Measurements from ENCODE around the gene SDR42E1. TPM values are rescaled to one million over a fixed set of nuclear protein-coding genes. Genes with fewer than 3 reads are reported as not detected.

The SDR42E1 gene
- total and polyA plus RNA-seq, 2 donors (not counting 3 experiments of a cell fraction or from before 2014, with no cell fraction given) = 0.08 TPM; not detected in 1

- intact Hi-C loops (cut with micrococcal nuclease) = no loop called here
- ChIA-PET CTCF (interaction anchor here (1.2 to 1.3 kb wide), 2 partner anchors 10 to 34 kb away, joined by 3 to 4 read pairs; no protein-coding TSS in a partner anchor), POLR2A (no interaction called here)
- H3K9me1 ChIP-seq (replicated peaks; ENCODE audit: control insufficient read depth, extremely low read depth, insufficient read depth, low read length) = no peaks in the 10 kb centered on the region
- H3K27me3 ChIP-seq (ENCODE audit: control insufficient read depth in 2 of 2, insufficient read depth in 2 of 2, low read length in 2 of 2) = peaks cover 18 to 24% of the 10 kb centered on the region in 2 experiments
- no TSS peak for BruUV-seq (replicated peaks)
- H3K9me3 ChIP-seq (replicated peaks; ENCODE audit: control insufficient read depth, insufficient read depth, low read length) = no peaks in the 10 kb centered on the region
- no peak overlapping the region for H3K9ac ChIP-seq (replicated peaks; ENCODE audit: extremely low read depth, insufficient read depth, low read length)
- H3K4me1 ChIP-seq (ENCODE audit: control insufficient read depth, extremely low read depth, insufficient read depth, low read length) = no peaks in the 10 kb centered on the region
- FAIRE-seq (no peak), DNase-seq (ENCODE audit: low read depth, low spot score) (no peak)
- no peak overlapping the region for H3K4me3 ChIP-seq (replicated peaks in 1 of 3; ENCODE audit: insufficient read depth in 1 of 3, low read depth in 1 of 3, low read length in 3 of 3)
- TF ChIP-seq MAX (IDR thresholded peaks at IDR 0.05; ENCODE audit: insufficient read depth, insufficient read length) (no peak), CTCF (IDR thresholded peaks at IDR 0.05; ENCODE audit: extremely low read depth in 1 of 2, insufficient read depth in 1 of 2, low read depth in 1 of 2, low read length in 2 of 2) (no peak)
- H3K4me2 ChIP-seq (ENCODE audit: insufficient read depth, low read length) = no peak overlapping the region
- dilution Hi-C loops (cut with MboI; ENCODE audit: extremely low pct_ligation_motif_present, low sequenced_read_pairs) = no loop called here
- no peak overlapping the region for H2AFZ ChIP-seq (ENCODE audit: low read depth, low read length)
- H3K27ac ChIP-seq (ENCODE audit: insufficient read depth, low read depth, low read length) = no peak overlapping the region
- no peaks in the 10 kb centered on the region for H4K20me1 ChIP-seq (replicated peaks; ENCODE audit: control insufficient read depth, extremely low read depth, insufficient read depth, low read length)
- H3K36me3 ChIP-seq (ENCODE audit: control insufficient read depth in 2 of 2, extremely low read depth in 1 of 2, insufficient read depth in 2 of 2, low read length in 2 of 2) = no peaks in the 10 kb centered on the region
- no peaks in the 10 kb centered on the region for H3K79me2 ChIP-seq (ENCODE audit: control insufficient read depth, insufficient read depth, low read length)
These were observed 39.7 kb upstream of the SDR42E1 start for GRCh38 chr16:82050909-82051357.

GRCh38 chr16:82050506-82050905 lies 39.2 kb upstream of the SDR42E1 start:
- DNase-seq (ENCODE audit: low read depth, low spot score) (no peak), FAIRE-seq (no peak)
- no peak for TF ChIP-seq EZH2 (IDR thresholded peaks at IDR 0.05; ENCODE audit: borderline replicate concordance, low read depth, low read length, severe bottlenecking)
- no peak for TF ChIP-seq CTCF (IDR thresholded peaks at IDR 0.05; ENCODE audit: extremely low read depth in 1 of 2, insufficient read depth in 1 of 2, low read depth in 1 of 2, low read length in 2 of 2)
- TF ChIP-seq MAX (IDR thresholded peaks at IDR 0.05; ENCODE audit: insufficient read depth, insufficient read length) = no peak
- TF ChIP-seq GATA2 (IDR thresholded peaks at IDR 0.05; ENCODE audit: insufficient read depth, insufficient read length, low read depth, low read length) = no peak
- no peak for TF ChIP-seq POLR2AphosphoS5 (IDR thresholded peaks at IDR 0.05; ENCODE audit: insufficient read depth, low read depth, low read length)
- no peak for TF ChIP-seq JUN (IDR thresholded peaks at IDR 0.05; ENCODE audit: borderline replicate concordance, insufficient read depth, insufficient read length, low read depth)
- no peak for TF ChIP-seq POLR2A (IDR thresholded peaks at IDR 0.05; ENCODE audit: low read depth, low read length)
- no peak for TF ChIP-seq MYC (IDR thresholded peaks at IDR 0.05; ENCODE audit: low read depth, low read length)
- no peak for TF ChIP-seq FOS (IDR thresholded peaks at IDR 0.05; ENCODE audit: borderline replicate concordance, insufficient read depth, low read length)
- H3K9me1 ChIP-seq (replicated peaks; ENCODE audit: control insufficient read depth, extremely low read depth, insufficient read depth, low read length) = no peaks in the 10 kb centered on the region
- dilution Hi-C loops (cut with MboI; ENCODE audit: extremely low pct_ligation_motif_present, low sequenced_read_pairs) = no loop called here
- BruUV-seq (replicated peaks) = no TSS peak
- no peak overlapping the region for H3K4me2 ChIP-seq (ENCODE audit: insufficient read depth, low read length)
- H3K9me3 ChIP-seq (replicated peaks; ENCODE audit: control insufficient read depth, insufficient read depth, low read length) = no peaks in the 10 kb centered on the region
- peaks cover 14 to 24% of the 10 kb centered on the region in 2 experiments for H3K27me3 ChIP-seq (ENCODE audit: control insufficient read depth in 2 of 2, insufficient read depth in 2 of 2, low read length in 2 of 2)
- H3K4me3 ChIP-seq (replicated peaks in 1 of 3; ENCODE audit: insufficient read depth in 1 of 3, low read depth in 1 of 3, low read length in 3 of 3) = no peak overlapping the region
- H2AFZ ChIP-seq (ENCODE audit: low read depth, low read length) = no peak overlapping the region
- no peak overlapping the region for H3K9ac ChIP-seq (replicated peaks; ENCODE audit: extremely low read depth, insufficient read depth, low read length)
- CTCF ChIA-PET = interaction anchor here (1.0 to 1.3 kb wide), 2 partner anchors 9 to 34 kb away, joined by 3 read pairs; no protein-coding TSS in a partner anchor
- H3K27ac ChIP-seq (ENCODE audit: insufficient read depth, low read depth, low read length) = no peak overlapping the region
- no peaks in the 10 kb centered on the region for H3K79me2 ChIP-seq (ENCODE audit: control insufficient read depth, insufficient read depth, low read length)
- no peaks in the 10 kb centered on the region for H3K36me3 ChIP-seq (ENCODE audit: control insufficient read depth in 2 of 2, extremely low read depth in 1 of 2, insufficient read depth in 2 of 2, low read length in 2 of 2)
- no peaks in the 10 kb centered on the region for H4K20me1 ChIP-seq (replicated peaks; ENCODE audit: control insufficient read depth, extremely low read depth, insufficient read depth, low read length)
- intact Hi-C loops (cut with micrococcal nuclease) = no loop called here
- H3K4me1 ChIP-seq (ENCODE audit: control insufficient read depth, extremely low read depth, insufficient read depth, low read length) = no peaks in the 10 kb centered on the region
- POLR2A ChIA-PET = no interaction called here
